22Rv1 (cell line): ENCODE results near the gene GPR151.

Experiments used
- ZFX ChIP-seq: fragments of 450-650 bp; IDR thresholded peaks from 2 replicates; pipeline ENCODE4 v1.6.1; 2017; ENCODE audit warnings: antibody characterized with exemption, borderline replicate concordance
- TF ChIP-seq, protein P1 (sequence below): fragments of 450-650 bp; IDR thresholded peaks from 2 replicates; pipeline ENCODE4 v1.5.1; 2017; ENCODE audit warnings: mild to moderate bottlenecking

DNA sequence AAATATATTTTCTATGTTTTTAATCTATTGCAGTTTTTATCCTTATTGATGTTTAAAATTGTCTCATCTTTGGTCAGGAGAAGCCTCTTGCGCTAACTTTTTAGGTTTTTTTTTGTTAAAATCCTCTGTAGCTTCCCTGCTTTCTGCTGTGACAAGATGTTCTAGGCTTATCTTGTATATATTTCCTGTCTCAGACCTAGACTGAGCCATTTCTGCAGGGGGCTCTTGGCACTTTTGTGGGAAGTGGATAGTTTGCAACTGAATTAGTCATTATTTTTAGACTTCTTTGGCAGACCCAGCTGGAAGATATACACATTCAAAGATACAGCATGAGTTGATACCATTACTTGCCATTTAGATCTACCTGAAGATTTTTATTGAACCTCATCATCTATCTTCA, 40.1 kb downstream of the GPR151 start:
- TF ChIP-seq, protein P1, sequence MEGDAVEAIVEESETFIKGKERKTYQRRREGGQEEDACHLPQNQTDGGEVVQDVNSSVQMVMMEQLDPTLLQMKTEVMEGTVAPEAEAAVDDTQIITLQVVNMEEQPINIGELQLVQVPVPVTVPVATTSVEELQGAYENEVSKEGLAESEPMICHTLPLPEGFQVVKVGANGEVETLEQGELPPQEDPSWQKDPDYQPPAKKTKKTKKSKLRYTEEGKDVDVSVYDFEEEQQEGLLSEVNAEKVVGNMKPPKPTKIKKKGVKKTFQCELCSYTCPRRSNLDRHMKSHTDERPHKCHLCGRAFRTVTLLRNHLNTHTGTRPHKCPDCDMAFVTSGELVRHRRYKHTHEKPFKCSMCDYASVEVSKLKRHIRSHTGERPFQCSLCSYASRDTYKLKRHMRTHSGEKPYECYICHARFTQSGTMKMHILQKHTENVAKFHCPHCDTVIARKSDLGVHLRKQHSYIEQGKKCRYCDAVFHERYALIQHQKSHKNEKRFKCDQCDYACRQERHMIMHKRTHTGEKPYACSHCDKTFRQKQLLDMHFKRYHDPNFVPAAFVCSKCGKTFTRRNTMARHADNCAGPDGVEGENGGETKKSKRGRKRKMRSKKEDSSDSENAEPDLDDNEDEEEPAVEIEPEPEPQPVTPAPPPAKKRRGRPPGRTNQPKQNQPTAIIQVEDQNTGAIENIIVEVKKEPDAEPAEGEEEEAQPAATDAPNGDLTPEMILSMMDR, result no peak
- no peak for TF ChIP-seq ZFX
